Muscle layer of duodenum (tissue), 2 donors: ENCODE measurements around the gene XPO1.
"Not testable (repeated sequence)": the region's sequence is repeated elsewhere in the genome, so short reads cannot be mapped to it uniquely, and the experiment has no call there.

Experiments used
- H3K27ac ChIP-seq: one replicate; pipeline ENCODE4 v1.7.0; 2013; ENCODE audit warnings: mild to moderate bottlenecking, low read length
- H3K27me3 ChIP-seq: one replicate; pipeline ENCODE4 v1.7.0; 2013; ENCODE audit warnings: low read depth, mild to moderate bottlenecking, control low read depth, low read length
- H3K36me3 ChIP-seq, 2 donors: one replicate each; pipeline ENCODE4 v1.7.0; 2013; ENCODE audit warnings: low read length in 2 of 2, control low read depth in 1 of 2, mild to moderate bottlenecking in 1 of 2; ENCODE audit not compliant: insufficient read depth in 2 of 2, control insufficient read depth in 1 of 2
- H3K4me1 ChIP-seq, 2 donors: one replicate each; pipeline ENCODE4 v1.7.0; 2013; ENCODE audit warnings: low read length in 2 of 2, mild to moderate bottlenecking in 2 of 2, control low read depth in 1 of 2, moderate library complexity in 1 of 2; ENCODE audit not compliant: insufficient read depth in 2 of 2, control insufficient read depth in 1 of 2
- H3K4me3 ChIP-seq, 2 donors: one replicate each; pipeline ENCODE4 v1.7.0; 2013; ENCODE audit warnings: low read length in 2 of 2, low read depth in 1 of 2, mild to moderate bottlenecking in 1 of 2
- H3K9me3 ChIP-seq, 2 donors: one replicate each; pipeline ENCODE4 v1.7.0; 2013; ENCODE audit warnings: low read length in 2 of 2, control low read depth in 1 of 2, mild to moderate bottlenecking in 1 of 2; ENCODE audit not compliant: control insufficient read depth in 1 of 2
- donor health status: healthy.

Gene XPO1

DNA sequence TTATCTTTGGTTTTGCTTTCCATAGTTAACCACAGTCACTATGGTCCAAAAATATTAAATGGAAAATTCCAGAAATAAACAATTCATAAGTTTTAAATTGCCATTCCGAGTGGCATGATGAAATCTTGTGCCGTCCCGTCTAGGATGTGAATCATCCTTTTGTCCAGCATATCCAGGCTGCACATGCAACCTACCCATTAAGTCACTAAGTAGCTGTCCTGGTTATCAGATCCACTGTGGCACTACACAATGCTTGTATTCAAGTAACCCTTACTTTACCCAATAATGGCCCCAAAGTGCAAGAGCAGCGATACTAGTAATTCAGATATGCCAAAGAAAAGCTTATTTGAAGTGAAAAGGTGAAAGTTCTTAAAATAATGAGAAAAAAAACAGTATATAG, 78.0 kb downstream of the XPO1 start:
- no peaks in the 10 kb centered on the region for H3K9me3 ChIP-seq
- H3K36me3 ChIP-seq = peaks cover 0 to 3% of the 10 kb centered on the region in 2 donors
- H3K4me3 ChIP-seq = no peak overlapping the region
- H3K4me1 ChIP-seq = peaks cover under 1 to 14% of the 10 kb centered on the region in 2 donors
- H3K27ac ChIP-seq = no peak overlapping the region
- no peaks in the 10 kb centered on the region for H3K27me3 ChIP-seq

DNA sequence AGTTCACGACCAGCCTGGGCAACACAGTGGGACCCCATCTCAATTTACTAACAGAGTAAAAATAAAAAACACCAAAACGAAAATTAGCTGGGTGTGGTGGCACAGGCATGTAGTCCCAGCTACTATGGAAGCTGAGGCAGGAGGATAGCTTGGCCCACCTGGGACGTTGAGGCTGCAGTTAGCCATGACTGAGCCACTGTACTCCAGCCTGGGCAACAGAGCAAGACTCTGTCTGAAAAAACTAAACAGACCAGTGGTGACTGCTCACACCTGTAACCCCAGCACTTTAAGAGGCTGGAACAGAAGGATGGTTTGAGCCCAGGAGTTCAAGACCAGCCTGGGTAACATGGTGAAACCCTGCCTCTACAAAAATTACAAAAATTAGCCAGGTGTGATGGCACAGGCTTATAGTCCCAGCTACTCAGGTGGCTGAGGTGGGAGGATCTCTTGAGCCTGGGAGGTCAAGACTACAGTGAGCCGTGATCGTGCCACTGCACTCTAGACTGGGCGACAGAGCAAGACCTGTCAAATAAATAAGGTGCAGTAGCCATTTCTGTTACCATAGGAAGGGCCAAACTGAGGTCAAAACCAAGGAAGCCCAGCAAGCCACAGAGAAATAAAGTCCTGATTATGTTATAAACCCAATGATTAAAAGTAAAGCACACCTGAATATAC, 81.3 kb downstream of the XPO1 start:
- no peak overlapping the region for H3K4me3 ChIP-seq
- H3K4me1 ChIP-seq = peaks cover 0 to 13% of the 10 kb centered on the region in 2 donors
- H3K27ac ChIP-seq = no peak overlapping the region
- peaks cover 0 to 3% of the 10 kb centered on the region in 2 donors for H3K36me3 ChIP-seq
- H3K9me3 ChIP-seq = no peaks in the 10 kb centered on the region
- H3K27me3 ChIP-seq = no peaks in the 10 kb centered on the region

DNA sequence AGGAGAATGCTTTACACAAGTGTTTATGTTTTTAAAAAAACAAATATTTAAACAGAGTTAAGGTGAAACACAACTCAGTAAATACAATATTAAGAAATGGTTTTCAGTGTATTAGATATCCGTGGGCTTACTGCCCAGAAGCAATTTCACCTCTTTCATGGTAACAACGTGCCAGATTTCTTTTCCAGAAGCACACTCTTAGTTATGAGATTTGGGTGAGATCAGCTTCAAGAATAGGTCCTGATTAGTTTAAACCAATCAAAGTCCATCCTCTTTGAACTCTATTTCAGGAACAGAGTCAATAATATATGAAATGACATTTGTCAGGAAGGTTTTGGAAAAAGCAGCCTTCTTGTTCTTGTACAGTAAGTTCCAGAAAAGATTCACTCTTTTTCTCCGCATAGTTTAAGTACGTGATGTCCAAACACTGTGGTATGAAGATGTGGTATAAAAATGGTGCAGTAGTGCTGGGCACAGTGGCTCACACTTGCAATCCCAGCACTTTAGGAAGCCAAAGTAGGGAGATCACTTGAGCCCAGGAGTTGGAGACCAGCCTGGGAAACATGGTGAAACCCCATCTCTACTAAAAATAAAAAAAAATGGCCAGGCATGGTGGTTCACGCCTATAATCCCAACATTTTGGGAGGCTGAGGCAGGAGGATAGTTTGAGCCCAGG, 81.9 kb downstream of the XPO1 start:
- no peak overlapping the region for H3K4me3 ChIP-seq
- no peak overlapping the region for H3K27ac ChIP-seq
- peaks cover 0 to 13% of the 10 kb centered on the region in 2 donors for H3K4me1 ChIP-seq
- H3K36me3 ChIP-seq = peaks cover 0 to 3% of the 10 kb centered on the region in 2 donors
- no peaks in the 10 kb centered on the region for H3K9me3 ChIP-seq
- H3K27me3 ChIP-seq = no peaks in the 10 kb centered on the region

DNA sequence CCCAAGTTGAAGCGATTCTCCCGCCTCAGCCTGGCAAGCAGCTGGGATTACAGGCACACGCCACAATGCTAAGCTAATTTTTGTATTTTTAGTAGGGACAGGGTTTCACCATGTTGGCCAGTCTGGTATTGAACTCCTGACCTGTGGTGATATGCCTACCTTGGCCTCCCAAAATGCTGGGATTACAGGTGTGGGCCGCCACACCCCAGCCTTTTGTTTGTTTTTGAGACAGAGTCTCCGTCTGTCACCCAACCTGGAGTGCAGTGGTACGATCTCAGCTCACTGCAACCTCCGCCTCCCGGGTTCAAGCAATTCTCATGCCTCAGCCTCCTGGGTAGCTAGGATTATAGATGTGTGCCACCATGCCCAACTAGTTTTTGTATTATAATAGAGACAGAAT, 83.2 kb downstream of the XPO1 start:
- H3K36me3 ChIP-seq, H3K9me3 ChIP-seq, H3K27ac ChIP-seq, H3K4me3 ChIP-seq, H3K27me3 ChIP-seq: not testable (repeated sequence)
- peaks cover 0 to 13% of the 10 kb centered on the region in 2 donors for H3K4me1 ChIP-seq

DNA sequence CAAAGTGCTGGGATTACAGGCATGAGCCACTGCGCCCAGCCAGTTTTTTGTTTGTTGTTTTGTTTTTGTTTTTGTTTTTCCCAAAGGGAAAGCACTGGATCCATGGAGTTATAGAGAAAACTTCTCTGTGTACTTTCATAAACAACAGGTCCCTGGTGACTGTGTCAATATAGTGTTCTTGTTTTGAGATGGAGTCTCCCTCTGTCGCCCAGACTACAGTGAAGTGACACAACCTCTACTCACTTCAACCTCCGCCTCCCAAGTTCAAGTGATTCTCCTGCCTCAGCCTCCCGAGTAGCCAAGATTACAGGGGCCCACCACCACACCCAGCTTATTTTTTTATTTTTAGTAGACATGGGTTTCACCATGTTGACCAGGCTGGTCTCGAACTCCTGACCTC, 83.8 kb downstream of the XPO1 start:
- peaks cover 0 to 13% of the 10 kb centered on the region in 2 donors for H3K4me1 ChIP-seq
- H3K27me3 ChIP-seq = no peaks in the 10 kb centered on the region
- H3K36me3 ChIP-seq = no peaks in the 10 kb centered on the region
- no peak overlapping the region for H3K4me3 ChIP-seq
- no peaks in the 10 kb centered on the region for H3K9me3 ChIP-seq
- H3K27ac ChIP-seq = no peak overlapping the region

DNA sequence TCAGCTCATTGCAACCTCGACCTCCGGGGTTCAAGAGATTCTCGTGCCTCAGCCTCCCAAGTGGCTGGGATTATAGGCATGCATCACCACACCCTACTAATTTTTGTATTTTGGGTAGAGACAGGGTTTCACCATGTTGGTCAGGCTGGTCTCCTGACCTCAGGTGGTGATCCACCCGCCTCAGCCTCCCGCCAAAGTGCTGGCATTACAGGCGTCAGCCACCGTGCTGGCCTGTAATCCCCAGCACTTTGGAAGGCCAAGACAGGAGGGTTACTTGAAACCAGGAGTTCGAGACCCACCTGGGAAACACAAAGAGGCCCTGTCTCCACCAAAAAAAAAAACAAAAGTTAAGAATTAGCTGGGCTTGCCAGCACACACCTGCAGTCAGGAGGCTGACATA, 85.8 kb downstream of the XPO1 start:
- H3K4me1 ChIP-seq = peaks cover 0 to 13% of the 10 kb centered on the region in 2 donors
- no peaks in the 10 kb centered on the region for H3K9me3 ChIP-seq
- no peaks in the 10 kb centered on the region for H3K27me3 ChIP-seq
- no peak overlapping the region for H3K27ac ChIP-seq
- H3K4me3 ChIP-seq = no peak overlapping the region
- H3K36me3 ChIP-seq = peaks cover 0 to 6% of the 10 kb centered on the region in 2 donors

DNA sequence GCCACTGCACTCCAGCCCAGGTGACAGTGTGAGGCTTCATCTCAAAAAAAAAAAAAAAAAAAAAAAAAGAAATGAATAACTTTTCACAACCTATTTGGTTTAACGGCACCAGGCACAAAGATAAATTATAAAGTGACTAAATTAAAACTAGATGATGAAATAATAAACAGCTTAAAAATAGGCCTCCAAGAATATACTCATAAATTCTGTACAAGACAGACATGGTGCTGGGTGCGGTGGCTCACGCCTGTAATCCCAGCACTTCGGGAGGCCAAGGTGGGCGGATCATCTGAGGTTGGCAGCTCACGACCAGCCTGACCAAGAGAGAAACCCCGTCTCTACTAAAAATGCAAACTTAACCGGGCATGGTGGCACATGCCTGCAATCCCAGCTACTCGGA, 87.0 kb downstream of the XPO1 start:
- H3K27me3 ChIP-seq = no peaks in the 10 kb centered on the region
- peaks cover 0 to 6% of the 10 kb centered on the region in 2 donors for H3K36me3 ChIP-seq
- H3K4me1 ChIP-seq = peaks cover 0 to 10% of the 10 kb centered on the region in 2 donors
- H3K27ac ChIP-seq = no peak overlapping the region
- no peaks in the 10 kb centered on the region for H3K9me3 ChIP-seq
- no peak overlapping the region for H3K4me3 ChIP-seq

DNA sequence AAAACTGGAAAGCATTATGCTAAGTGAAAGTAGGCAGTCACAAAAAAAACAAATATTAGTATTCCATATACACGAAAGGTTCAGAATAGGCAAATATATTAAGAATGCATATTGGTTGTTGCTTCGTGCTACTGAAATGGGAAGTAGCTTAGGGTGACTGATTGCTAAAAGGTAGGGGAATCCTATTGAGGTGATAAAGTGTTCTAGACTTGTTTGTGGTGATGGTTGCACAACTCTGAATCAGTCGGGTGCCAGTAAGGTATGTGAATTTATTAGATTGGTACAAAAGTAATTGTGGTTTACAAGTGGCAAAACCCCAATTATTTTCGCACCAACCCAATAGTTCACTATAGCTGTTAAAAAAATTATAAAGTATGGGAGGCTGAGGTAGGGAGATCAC, 88.0 kb downstream of the XPO1 start:
- Histone ChIP-seq H3K27me3 (no peaks in the 10 kb centered on the region), H3K4me1 (no peaks in the 10 kb centered on the region), H3K9me3 (no peaks in the 10 kb centered on the region), H3K4me3 (no peak overlapping the region), H3K36me3 (peaks cover 0 to 6% of the 10 kb centered on the region in 2 donors), H3K27ac (no peak overlapping the region)

DNA sequence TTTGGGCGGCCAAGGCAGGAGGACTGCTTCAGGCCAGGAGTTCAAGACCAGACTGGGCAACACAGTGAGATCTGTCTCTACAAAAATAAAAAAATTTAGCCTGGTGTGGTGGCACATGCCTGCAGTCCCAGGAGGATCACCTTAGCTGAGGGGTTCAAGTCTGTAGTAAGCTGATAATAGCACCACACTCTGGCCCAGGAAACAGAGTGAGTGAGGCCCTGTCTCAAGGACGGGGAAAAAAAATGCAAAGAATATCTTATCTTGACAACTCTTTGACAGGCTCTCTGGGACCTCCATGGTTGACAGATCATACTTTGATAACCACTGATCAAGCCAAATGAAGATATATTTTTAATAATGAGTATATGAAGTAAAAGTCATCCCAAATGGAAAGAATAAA, 89.9 kb downstream of the XPO1 start:
- H3K9me3 ChIP-seq = no peaks in the 10 kb centered on the region
- H3K4me3 ChIP-seq = no peak overlapping the region
- H3K36me3 ChIP-seq = peaks cover 0 to 6% of the 10 kb centered on the region in 2 donors
- H3K27me3 ChIP-seq = no peaks in the 10 kb centered on the region
- H3K4me1 ChIP-seq = no peaks in the 10 kb centered on the region
- H3K27ac ChIP-seq = no peak overlapping the region

DNA sequence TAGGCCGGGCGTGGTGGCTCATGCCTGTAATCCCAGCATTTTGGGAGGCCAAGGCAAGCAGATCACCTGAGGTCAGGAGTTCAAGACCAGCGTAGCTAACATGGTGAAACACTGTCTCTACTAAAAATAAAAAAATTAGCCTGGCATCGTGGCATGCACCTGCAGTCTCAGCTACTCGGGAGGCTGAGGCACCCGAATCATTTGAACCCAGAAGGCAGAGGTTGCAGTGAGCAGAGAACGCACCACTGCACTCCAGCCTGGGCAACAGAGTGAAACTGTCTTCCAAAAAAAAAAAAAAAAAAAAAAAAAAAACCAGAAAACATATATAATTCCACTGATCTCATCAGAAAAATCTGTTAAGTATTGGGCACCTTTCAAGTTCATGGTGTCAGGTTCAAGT, 91.2 kb downstream of the XPO1 start:
- H3K9me3 ChIP-seq = not testable (repeated sequence)

DNA sequence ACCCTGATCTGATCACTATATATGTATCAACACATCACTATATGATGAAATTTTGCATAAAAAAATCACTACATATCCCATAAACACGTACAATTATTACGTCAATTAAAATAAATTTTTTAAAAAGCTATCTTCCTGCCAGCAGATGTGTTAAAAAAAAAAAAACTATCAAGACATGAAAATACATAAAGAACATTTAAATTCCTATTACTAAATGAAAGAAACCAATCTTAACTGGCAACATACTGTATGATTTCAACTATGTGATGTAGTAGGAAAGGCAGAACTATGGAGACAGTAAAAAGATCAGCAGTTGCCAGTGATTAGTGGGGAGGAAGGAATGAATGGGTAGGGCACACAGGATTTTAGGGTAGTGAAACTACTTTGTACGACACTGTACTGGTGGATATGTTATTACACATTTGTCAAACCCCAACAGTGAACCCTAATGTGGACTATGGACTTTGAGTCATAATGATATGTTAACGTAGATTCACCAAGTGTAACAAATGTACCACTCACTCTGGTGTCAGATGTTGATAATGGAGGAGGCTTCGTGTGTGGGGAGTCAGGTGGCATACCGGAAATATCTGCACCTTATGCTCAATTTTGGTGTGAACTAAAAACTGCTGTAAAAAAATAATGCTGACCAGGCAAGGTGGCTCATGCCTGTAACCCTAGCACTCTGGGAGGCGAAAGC, 94.7 kb downstream of the XPO1 start:
- H3K4me1 ChIP-seq = peaks cover 0 to 21% of the 10 kb centered on the region in 2 donors
- H3K27ac ChIP-seq = no peak overlapping the region
- no peak overlapping the region for H3K4me3 ChIP-seq
- H3K27me3 ChIP-seq = no peaks in the 10 kb centered on the region
- H3K9me3 ChIP-seq = no peaks in the 10 kb centered on the region
- H3K36me3 ChIP-seq = no peaks in the 10 kb centered on the region

More for the DNA sequence above, 91.2 kb downstream of the XPO1 start:
- H3K4me3 ChIP-seq, H3K4me1 ChIP-seq, H3K27ac ChIP-seq, H3K27me3 ChIP-seq, H3K36me3 ChIP-seq: not testable (repeated sequence)
